Stomach (tissue), 4 donors: ENCODE measurements around the gene GNB5.

Experiments
- EP300 ChIP-seq: sonication (generic); formaldehyde crosslinking; IDR thresholded peaks from one replicate; pipeline ENCODE4 v1.6.1; 2017; ENCODE audit warnings: antibody characterized with exemption
- POLR2A ChIP-seq, 4 donors: fragments of 450-650 bp; IDR thresholded peaks; one replicate each; pipeline ENCODE4 v1.6.1; 2016; ENCODE audit warnings: antibody characterized with exemption in 4 of 4, control low read depth in 2 of 4, mild to moderate bottlenecking in 1 of 4, moderate library complexity in 1 of 4
- POLR2AphosphoS5 ChIP-seq, 3 donors: sonication (generic); formaldehyde crosslinking; IDR thresholded peaks; one replicate each; pipeline ENCODE4 v1.6.1; 2016; ENCODE audit warnings: antibody characterized with exemption in 3 of 3
- TF ChIP-seq, protein P1 (sequence below), 7 experiments: fragments of 450-650 bp in 4 of 7; fragments of 200-600 bp in 3 of 7; sonication (generic) in 3 of 7; IDR thresholded peaks; one replicate each; pipeline ENCODE4 v1.5.1; 2016 to 2019; ENCODE audit warnings: antibody characterized with exemption in 7 of 7, control low read depth in 2 of 7, mild to moderate bottlenecking in 1 of 7

GRCh38 chr15:52109559-52110451 lies 81.4 kb downstream of the GNB5 start:
- TF ChIP-seq, protein P1, sequence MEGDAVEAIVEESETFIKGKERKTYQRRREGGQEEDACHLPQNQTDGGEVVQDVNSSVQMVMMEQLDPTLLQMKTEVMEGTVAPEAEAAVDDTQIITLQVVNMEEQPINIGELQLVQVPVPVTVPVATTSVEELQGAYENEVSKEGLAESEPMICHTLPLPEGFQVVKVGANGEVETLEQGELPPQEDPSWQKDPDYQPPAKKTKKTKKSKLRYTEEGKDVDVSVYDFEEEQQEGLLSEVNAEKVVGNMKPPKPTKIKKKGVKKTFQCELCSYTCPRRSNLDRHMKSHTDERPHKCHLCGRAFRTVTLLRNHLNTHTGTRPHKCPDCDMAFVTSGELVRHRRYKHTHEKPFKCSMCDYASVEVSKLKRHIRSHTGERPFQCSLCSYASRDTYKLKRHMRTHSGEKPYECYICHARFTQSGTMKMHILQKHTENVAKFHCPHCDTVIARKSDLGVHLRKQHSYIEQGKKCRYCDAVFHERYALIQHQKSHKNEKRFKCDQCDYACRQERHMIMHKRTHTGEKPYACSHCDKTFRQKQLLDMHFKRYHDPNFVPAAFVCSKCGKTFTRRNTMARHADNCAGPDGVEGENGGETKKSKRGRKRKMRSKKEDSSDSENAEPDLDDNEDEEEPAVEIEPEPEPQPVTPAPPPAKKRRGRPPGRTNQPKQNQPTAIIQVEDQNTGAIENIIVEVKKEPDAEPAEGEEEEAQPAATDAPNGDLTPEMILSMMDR (IDR thresholded peaks at IDR 0.05) = no peak
- TF ChIP-seq POLR2A (IDR thresholded peaks at IDR 0.05) (no peak), POLR2AphosphoS5 (IDR thresholded peaks at IDR 0.05) (no peak), EP300 (no peak)
